ENCODE measurements around the gene PRDM13. TPM values are rescaled to one million over a fixed set of nuclear protein-coding genes. Genes with fewer than 3 reads are reported as not detected.

PRDM13 gene
- total and polyA plus RNA-seq, 2 of the 8 experiments (the other 6 are each of a cell fraction or from before 2014, with no cell fraction given), result 0.05 to 0.09 TPM

GRCh38 chr6:99588618-99589289 lies 17.9 kb upstream of the PRDM13 start:
- Histone ChIP-seq H3K79me1 (ENCODE audit: low read depth, low read length) (no peaks in the 10 kb centered on the region), H4K5ac (ENCODE audit: insufficient read length, low read depth, low read length) (no peak overlapping the region), H3K9me3 (ENCODE audit: insufficient read depth in 2 of 2, low read depth in 1 of 2, low read length in 1 of 2) (no peaks in the 10 kb centered on the region), H3K27ac (ENCODE audit: low read depth, low read length) (no peak overlapping the region), H3K27me3 (replicated peaks in 1 of 4; ENCODE audit: control insufficient read depth in 3 of 4, extremely low read depth in 1 of 4, insufficient read depth in 3 of 4, low read length in 3 of 4) (peaks cover 56 to 90% (median 76%) of the 10 kb centered on the region in 4 experiments), H4K91ac (replicated peaks; ENCODE audit: insufficient read length, low read length) (no peak overlapping the region), H3K4me2 (ENCODE audit: insufficient read depth in 1 of 2, low read depth in 2 of 2, low read length in 2 of 2) (peak overlapping the region; percentile 49 to 85), H3K4ac (replicated peaks; ENCODE audit: insufficient read length, low read depth, low read length) (no peak overlapping the region), H2AFZ (ENCODE audit: low read length) (no peak overlapping the region; the same call in 1 of the 2 replicates), H2BK5ac (ENCODE audit: low read depth, low read length) (no peak overlapping the region), H2AK5ac (ENCODE audit: low read depth, low read length) (no peak overlapping the region), H4K8ac (ENCODE audit: extremely low read depth, insufficient read depth, low read length) (no peak overlapping the region), H3K4me1 (replicated peaks in 1 of 4; ENCODE audit: control insufficient read depth in 3 of 4, insufficient read depth in 4 of 4, low read length in 3 of 4) (peaks cover 0 to 6% (median 2%) of the 10 kb centered on the region in 4 experiments; a peak in 4 of 7 replicates), H3K18ac (ENCODE audit: extremely low read depth, low read length) (no peak overlapping the region; the same call in 1 of the 2 replicates), H4K20me1 (replicated peaks in 1 of 2; ENCODE audit: control insufficient read depth in 1 of 2, insufficient read depth in 2 of 2, low read length in 2 of 2) (peaks cover 4 to 7% of the 10 kb centered on the region in 2 experiments), H3K23me2 (ENCODE audit: low read depth, low read length) (peaks cover 5% of the 10 kb centered on the region; the same call in 1 of the 2 replicates), H3K36me3 (ENCODE audit: control insufficient read depth in 2 of 4, insufficient read depth in 4 of 4, low read length in 3 of 4) (peaks cover 0 to 2% (median 0%) of the 10 kb centered on the region in 4 experiments; a peak in 1 of 8 replicates), H2BK120ac (replicated peaks; ENCODE audit: low read depth, low read length) (no peak overlapping the region), H3K4me3 (ENCODE audit: extremely low read depth in 1 of 4, insufficient read depth in 2 of 4, low read depth in 3 of 4, low read length in 4 of 4) (peak overlapping the region; percentile 25 to 61 (median 38)), H3K14ac (ENCODE audit: insufficient read length) (no peak overlapping the region), H2BK12ac (ENCODE audit: low read depth, low read length) (no peak overlapping the region), H2BK20ac (ENCODE audit: low read length) (no peak overlapping the region), H3K56ac (replicated peaks; ENCODE audit: insufficient read length, low read depth, low read length) (no peak overlapping the region), H3K9ac (replicated peaks in 1 of 4; ENCODE audit: extremely low read depth in 1 of 4, low read depth in 3 of 4, low read length in 3 of 4) (no peak overlapping the region), H3K79me2 (ENCODE audit: control insufficient read depth in 1 of 2, insufficient read depth in 2 of 2, low read length in 2 of 2) (no peaks in the 10 kb centered on the region), H3K23ac (ENCODE audit: insufficient read length) (no peak overlapping the region), H2BK15ac (ENCODE audit: low read length) (no peak overlapping the region)
- FAIRE-seq (peak; percentile 70), DNase-seq (ENCODE audit: low read depth in 1 of 2, low spot score in 2 of 2) (peak; percentile 81 to 84)
- 3% methylated on average over 50 of the region's 52 CpGs; no CpG with 5 or more reads in 1 of the 2 experiments for WGBS, 2 experiments (ENCODE audit: extremely low coverage in 1 of 2, insufficient coverage in 1 of 2, insufficient read length in 1 of 2, insufficient replicate concordance in 2 of 2, low coverage in 1 of 2, low lambda C conversion rate in 2 of 2, missing lambda C conversion rate in 1 of 2)
- ChIA-PET CTCF (ENCODE audit: partially characterized antibody) (interaction anchor here (0.6 to 4.7 kb wide), 19 partner anchors 10 to 413 kb away, joined by 3 to 49 read pairs (median 4); partner anchors contain the start of genes CCNC and PRDM13), POLR2A (ENCODE audit: partially characterized antibody) (interaction anchor here (0.7 to 4.4 kb wide), 6 partner anchors 9 to 158 kb away, joined by 3 to 29 read pairs (median 4); partner anchors contain the start of gene CCNC)
- TF ChIP-seq TAF7 (optimal IDR thresholded peaks at IDR 0.05; ENCODE audit: borderline replicate concordance, low read depth, low read length), result no peak
- TF ChIP-seq EZH2 (IDR thresholded peaks at IDR 0.05; ENCODE audit: low read depth, low read length, severe bottlenecking), result peak; percentile 76
- peak; percentile 59 for TF ChIP-seq ASH2L (IDR thresholded peaks at IDR 0.05; ENCODE audit: low read length)
- TF ChIP-seq EGR1 (IDR thresholded peaks at IDR 0.05; ENCODE audit: borderline replicate concordance, low read depth, low read length), result no peak; the same call in 1 of the 2 replicates
